ENCODE measurements around the gene ZRANB1.

ZRANB1 gene

DNA sequence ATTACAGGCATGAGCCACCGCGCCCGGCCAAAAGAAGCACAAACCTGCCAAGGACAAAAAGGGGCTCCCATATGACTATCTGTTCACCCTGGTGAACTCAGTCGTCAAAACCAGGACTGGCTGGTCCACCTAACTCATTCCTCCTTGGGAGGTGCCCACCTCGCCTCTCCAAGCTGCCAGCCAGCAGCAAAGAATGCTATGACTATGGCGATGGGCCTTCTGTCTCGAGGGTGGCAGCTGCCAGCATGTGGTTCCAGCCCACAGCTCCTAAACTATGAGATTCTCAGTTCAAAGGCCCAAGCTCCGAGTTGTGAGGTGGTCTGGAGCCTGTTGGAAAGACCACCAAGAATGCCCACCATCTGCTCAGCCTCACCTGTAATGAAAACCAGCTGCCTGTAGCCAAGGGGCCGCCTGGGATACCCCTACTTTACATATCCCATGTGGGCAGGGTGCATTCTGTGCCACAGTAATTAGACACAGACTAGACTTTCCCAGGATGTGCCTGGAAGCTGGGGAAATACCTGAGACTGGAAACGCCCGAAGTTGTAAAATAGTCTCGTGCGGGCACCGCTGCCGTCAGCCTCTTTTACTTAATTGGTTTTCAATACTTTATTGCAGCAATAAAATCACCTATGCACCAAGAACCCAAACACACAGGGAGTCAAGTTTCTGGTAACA is 71.1 kb downstream of the ZRANB1 start:
- no peak overlapping the region for H3K4me3 ChIP-seq (ENCODE audit: low read depth, low read length)
- TF ChIP-seq, protein P1, sequence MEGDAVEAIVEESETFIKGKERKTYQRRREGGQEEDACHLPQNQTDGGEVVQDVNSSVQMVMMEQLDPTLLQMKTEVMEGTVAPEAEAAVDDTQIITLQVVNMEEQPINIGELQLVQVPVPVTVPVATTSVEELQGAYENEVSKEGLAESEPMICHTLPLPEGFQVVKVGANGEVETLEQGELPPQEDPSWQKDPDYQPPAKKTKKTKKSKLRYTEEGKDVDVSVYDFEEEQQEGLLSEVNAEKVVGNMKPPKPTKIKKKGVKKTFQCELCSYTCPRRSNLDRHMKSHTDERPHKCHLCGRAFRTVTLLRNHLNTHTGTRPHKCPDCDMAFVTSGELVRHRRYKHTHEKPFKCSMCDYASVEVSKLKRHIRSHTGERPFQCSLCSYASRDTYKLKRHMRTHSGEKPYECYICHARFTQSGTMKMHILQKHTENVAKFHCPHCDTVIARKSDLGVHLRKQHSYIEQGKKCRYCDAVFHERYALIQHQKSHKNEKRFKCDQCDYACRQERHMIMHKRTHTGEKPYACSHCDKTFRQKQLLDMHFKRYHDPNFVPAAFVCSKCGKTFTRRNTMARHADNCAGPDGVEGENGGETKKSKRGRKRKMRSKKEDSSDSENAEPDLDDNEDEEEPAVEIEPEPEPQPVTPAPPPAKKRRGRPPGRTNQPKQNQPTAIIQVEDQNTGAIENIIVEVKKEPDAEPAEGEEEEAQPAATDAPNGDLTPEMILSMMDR (IDR thresholded peaks at IDR 0.05; ENCODE audit: low read depth, low read length), result no peak

DNA sequence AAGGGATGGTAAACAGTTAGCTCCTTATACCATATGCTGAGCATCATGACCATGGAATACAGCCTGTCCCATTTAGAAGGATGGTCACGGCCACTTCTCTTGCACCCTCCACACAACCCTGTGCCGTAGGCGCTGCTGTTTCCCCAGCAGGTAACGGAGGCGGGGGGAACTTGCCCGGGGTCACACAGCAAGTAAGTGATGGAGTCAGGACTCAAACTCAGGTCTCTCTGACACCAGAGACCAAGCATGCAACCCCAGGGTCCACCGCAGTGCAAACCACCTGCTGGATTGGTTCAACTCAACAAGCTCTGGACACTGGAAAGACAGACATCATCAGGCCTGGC is 71.6 kb downstream of the ZRANB1 start:
- no peak overlapping the region for H3K4me3 ChIP-seq (ENCODE audit: low read depth, low read length)
- TF ChIP-seq, protein P1 (IDR thresholded peaks at IDR 0.05; ENCODE audit: low read depth, low read length), result no peak

DNA sequence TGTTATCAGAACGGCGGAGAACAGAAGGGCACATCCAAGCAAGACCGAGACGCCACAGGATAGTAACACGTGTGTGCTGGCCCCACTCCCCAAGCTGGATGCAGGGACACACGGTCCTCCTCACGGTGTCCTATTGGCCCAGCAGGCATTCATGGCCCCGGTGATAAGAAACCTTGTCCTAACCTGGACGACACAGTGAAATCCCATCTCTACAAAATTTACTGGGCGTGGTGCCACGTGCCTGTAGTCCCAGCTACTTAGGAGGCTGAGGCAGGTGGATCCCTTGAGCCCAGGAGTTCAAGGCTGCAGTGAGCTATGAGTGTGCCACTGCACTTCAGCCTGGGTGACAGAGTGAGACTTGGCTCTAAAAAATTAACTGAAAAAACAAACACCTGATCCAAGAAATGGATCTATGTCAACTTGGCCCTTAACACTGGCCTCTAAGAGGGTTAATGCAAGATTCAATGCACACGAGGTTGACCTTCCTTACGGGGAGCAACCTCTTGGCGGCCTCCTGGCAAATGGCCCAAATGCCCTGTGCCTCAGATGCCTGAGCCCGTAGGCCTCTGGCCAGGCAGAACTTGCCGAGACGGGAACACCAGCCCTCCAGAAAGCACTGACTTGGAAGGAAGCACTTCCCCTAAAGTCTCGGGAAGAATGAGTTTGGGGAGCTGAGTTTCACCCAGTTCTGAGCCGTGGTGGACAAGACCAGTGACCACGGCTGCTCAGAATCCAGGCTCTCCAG is 72.3 kb downstream of the ZRANB1 start:
- no peak overlapping the region for H3K4me3 ChIP-seq (ENCODE audit: low read depth, low read length)
- TF ChIP-seq, protein P1 (IDR thresholded peaks at IDR 0.05; ENCODE audit: low read depth, low read length), result no peak

DNA sequence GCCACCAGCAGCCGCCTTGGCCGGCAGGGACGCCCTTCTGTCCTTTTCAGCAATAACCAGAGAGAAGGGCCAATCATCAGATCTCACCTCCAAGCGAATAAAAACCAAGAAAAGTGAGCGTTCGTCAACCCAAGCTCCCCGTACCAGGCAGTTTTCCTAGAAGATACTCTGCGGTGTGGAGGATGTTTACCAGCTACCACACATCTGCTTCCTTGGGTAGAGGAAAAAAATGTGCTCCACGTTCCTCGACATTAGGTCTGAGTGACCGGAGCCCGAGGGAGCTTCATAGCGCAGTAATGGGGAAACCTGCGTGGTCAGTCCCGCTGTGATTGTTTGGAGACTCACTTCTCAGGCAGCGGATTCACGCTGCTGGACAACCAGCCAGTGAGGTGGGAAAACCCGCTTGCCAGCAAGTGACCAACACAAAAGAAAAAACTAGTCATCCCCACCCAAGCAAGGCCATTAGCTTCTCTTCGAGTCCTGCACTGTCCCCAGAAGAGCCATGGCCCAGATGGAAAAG is 73.0 kb downstream of the ZRANB1 start:
- TF ChIP-seq, protein P1 (IDR thresholded peaks at IDR 0.05; ENCODE audit: low read depth, low read length), result no peak
- H3K4me3 ChIP-seq (ENCODE audit: low read depth, low read length), result no peak overlapping the region

DNA sequence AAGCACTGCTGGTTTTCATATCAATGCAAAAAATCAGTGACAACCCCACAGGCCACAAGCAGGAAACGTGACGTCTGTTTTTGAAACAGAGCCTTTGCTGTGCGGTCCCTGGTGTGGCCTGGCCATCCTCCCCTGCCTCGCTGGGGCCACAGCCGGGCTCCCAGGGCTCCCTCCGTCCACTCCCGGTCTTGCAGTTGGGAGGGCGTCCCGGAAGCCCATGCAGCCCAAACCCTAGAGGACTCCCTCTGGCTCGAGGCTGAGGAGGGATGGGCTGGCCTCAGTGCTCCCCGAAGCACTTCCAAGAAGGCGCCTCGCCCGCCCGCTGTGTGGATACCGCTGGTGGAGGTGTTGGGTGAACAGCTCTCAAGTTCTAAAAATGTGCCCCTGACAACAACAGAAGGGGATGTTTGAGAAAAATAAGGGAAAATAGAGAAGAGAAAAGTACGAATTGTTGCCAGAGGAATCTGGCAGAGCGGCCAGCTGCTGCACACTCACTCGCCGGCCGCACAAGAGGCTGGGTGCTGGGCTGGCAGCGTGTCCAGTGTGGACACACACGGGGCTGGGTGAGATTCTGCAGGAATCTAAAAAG is 73.5 kb downstream of the ZRANB1 start:
- no peak overlapping the region for H3K4me3 ChIP-seq (ENCODE audit: low read depth, low read length)
- TF ChIP-seq, protein P1 (IDR thresholded peaks at IDR 0.05; ENCODE audit: low read depth, low read length), result no peak

DNA sequence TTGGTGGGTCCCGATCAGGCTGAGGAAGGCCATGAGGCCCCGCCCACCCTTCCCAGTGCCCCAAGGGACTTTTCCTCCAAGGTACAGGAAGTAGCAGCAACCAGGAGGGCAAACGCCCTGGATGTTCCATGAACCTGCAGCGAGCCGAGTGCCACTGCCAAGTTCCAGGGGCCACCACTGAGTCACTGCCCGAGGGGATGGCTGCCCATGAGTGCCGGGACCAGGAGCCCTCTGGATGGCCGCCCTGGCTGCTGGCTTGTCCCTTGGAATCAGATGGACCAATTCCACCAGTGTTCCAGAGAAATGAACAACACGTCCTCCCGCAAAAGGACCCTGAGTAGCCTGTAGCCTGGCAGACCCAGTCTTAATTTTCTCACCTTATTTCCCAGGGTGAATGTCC is 74.2 kb downstream of the ZRANB1 start:
- H3K4me3 ChIP-seq (ENCODE audit: low read depth, low read length), result no peak overlapping the region
- TF ChIP-seq, protein P1 (IDR thresholded peaks at IDR 0.05; ENCODE audit: low read depth, low read length), result no peak

Data from WI38 (cell line).